A172 (cell line): ENCODE data around the gene OR4D2. TPM values are rescaled to one million over a fixed set of nuclear protein-coding genes. Genes with fewer than 3 reads are reported as not detected.
A peak's percentile ranks its signal among the peaks of the same experiment; 100 is the strongest.

Experiments used
- DNase-seq: peaks from one replicate; pipeline ENCODE4 v3.0.0-alpha.2; 2015; ENCODE audit warnings: low spot score
- total RNA-seq: library from RNA; depleted of rRNA; stranded (reverse); fragments of >200 nt; shearing (Covaris generic); gene quantifications from 2 replicates; pipeline ENCODE4 v1.2.3, GENCODE V29; 2014; rRNA removed

The OR4D2 gene
- total RNA-seq, 1 experiment from 2014 or later, result not detected

DNA sequence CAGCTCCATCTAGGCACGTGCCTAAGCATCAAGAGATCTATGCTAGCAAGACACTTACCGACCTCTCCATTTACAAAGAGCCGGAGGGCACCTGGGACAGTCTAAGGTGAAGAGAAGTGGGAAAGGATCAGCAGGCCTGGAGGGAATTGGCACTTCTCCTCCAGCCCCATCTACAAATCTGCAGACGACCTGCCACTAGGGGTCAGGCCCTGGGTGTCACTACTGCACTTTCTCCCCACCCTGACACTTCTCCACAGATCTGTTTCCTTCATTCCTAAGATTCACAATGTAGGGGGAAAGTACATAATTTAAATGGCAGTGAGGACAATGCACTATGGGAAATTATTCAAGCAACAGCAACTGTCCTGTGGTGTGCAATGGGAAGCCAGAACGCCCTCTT, 44.1 kb downstream of the OR4D2 start:
- DNase-seq, result no peak

DNA sequence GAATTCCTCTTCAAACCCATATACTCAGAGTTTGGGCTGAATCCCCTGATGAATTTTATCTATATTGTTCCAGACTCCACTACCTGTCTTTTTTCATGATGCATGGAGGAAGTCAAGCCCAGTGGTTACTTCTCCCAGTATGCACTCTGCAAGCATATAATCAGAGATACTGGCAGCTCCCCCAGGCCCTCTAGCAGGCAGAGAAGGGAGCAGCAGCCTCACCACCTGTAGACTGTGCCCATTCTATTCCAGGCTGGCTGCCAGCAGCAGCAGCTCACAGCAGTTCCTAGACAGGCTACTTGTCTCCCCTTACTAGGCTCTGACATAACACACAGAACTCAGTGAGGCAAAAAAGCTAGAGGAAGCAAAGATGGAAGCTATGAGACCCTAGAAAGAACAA, 48.9 kb downstream of the OR4D2 start:
- DNase-seq, result peak; percentile 16

DNA sequence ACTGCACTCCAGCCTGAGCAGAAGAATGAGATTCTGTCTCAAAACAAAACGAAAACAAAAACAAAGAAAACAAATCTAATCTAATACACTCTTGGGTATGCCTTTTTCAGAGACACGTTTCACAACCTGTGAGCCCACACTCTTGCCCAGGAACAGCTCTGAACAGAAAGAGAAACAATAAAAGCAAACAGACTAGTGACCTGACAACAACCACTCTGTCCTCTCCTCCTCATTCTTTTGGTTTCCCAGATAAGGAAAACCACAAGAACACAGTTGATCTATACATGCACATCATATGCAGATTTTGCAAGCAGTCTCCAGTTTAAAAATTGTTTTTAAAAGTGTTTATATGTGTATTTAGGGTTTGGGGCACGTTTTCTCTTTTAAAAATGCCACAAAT, 51.0 kb downstream of the OR4D2 start:
- no peak for DNase-seq

DNA sequence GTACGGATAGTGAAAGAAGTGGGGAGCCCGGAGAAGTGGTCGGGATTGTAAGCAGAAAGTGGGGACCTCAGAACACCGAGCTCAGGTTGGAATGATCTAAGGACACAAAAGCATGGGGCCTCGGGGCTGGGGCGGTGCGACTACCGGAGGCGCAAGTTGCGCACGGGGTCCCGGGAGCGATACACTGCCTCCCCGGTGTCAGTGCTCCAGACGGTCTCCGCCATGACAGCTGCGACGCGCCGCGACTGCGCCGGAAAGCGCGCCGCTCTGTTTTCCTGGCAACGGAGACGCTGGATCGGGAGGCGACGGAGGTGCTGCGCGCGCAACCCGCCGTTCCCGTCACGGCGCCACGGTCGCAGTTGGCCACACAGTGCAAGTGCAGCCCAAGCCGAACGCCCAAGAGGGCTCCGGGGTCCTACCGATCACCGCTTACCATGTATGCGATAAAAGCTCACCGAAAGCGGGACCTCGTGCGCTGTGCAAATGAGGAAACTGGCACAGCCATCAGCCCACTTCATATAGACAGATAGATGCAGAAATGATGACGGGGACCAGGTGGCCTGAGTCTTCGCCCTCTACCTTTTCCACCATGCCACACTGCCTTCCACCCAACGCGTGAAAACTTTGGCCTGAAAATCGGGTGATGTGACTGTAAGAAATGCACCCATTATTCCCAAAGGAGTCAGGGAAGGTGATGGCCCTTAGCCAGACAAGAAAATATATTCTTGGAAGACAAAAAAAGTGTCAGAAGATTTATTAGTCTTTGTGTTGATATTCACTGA, 52.4 kb downstream of the OR4D2 start, which contains the start of gene MKS1:
MKS1 (minus strand) TSS at position 249 of the 782 bp plus-strand sequence; CDS start at position 224, 25 bp downstream.
- DNase-seq, result peak; percentile 85

DNA sequence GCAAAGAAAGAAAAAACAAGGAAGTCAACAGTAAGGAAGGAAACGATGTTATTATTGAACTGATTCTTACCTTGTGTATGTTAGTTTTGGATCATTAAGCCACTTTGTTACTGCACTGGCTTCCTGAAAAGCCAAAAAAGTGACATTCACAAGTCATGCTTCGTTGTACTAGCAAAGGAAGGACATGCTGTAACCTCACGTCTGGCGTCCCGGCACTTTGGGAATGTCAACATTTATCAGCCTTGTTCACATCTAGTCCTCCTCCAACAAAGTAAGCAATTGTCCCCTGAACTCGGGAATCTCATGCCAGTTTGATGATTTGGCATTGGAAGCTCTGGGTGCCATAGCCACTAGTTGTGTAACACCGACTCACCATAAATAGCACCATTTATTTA, 53.0 kb downstream of the OR4D2 start:
- no peak for DNase-seq

Other genes with a start within 250 kb of the OR4D2 start
- 8.0 and 11.6 TPM in 2 replicates for gene CUEDC1, start 211.6 kb upstream of the OR4D2 start, total RNA-seq
- 43.4 and 50.5 TPM in 2 replicates for gene VEZF1, start 178.7 kb upstream of the OR4D2 start, total RNA-seq
- 501 and 612 TPM in 2 replicates for gene SRSF1, start 159.7 kb upstream of the OR4D2 start, total RNA-seq
- 20.7 and 21.0 TPM in 2 replicates for gene DYNLL2, start 83.6 kb upstream of the OR4D2 start, total RNA-seq
- gene OR4D1, start 18.6 kb upstream of the OR4D2 start, total RNA-seq, result not detected in 2 replicates
- not detected in 2 replicates for gene EPX, start 25.7 kb downstream of the OR4D2 start, total RNA-seq
- gene MKS1, start 52.3 kb downstream of the OR4D2 start, total RNA-seq, result 10.3 and 16.1 TPM in 2 replicates
- not detected in 2 replicates for gene LPO, start 71.6 kb downstream of the OR4D2 start, total RNA-seq
- not detected in 2 replicates for gene MPO, start 114.0 kb downstream of the OR4D2 start, total RNA-seq
- gene TSPOAP1, start 161.8 kb downstream of the OR4D2 start, total RNA-seq, result not detected in 2 replicates
- 76.1 and 161 TPM in 2 replicates for gene SUPT4H1, start 185.2 kb downstream of the OR4D2 start, total RNA-seq